ENCODE measurements around the gene CISTR.

DNA sequence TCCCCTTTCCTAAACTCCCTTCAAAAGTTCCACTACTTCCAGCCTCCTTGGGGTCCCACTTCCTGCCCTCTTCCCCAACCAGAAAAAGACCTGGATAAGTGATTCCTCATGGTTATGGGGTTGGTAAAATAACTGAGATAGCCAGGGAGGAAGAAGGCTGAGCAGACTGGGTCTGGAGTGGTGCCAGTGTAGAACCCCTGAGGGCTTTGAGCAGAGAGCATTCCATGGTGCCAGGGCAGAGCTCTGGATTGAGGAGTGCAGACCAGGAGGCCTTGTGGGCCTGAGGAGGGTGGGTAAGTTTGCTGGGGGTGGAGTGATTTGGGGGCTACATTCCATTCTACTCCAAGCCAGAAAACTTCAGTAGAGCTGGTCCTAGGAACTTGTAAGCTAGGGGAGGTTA is 9.5 kb upstream of the CISTR start:
- TF ChIP-seq, protein P1, sequence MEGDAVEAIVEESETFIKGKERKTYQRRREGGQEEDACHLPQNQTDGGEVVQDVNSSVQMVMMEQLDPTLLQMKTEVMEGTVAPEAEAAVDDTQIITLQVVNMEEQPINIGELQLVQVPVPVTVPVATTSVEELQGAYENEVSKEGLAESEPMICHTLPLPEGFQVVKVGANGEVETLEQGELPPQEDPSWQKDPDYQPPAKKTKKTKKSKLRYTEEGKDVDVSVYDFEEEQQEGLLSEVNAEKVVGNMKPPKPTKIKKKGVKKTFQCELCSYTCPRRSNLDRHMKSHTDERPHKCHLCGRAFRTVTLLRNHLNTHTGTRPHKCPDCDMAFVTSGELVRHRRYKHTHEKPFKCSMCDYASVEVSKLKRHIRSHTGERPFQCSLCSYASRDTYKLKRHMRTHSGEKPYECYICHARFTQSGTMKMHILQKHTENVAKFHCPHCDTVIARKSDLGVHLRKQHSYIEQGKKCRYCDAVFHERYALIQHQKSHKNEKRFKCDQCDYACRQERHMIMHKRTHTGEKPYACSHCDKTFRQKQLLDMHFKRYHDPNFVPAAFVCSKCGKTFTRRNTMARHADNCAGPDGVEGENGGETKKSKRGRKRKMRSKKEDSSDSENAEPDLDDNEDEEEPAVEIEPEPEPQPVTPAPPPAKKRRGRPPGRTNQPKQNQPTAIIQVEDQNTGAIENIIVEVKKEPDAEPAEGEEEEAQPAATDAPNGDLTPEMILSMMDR (conservative IDR thresholded peaks at IDR 0.05 in 1 of 2, IDR thresholded peaks at IDR 0.05 in 1 of 2; ENCODE audit: extremely low read depth in 1 of 2, insufficient read depth in 1 of 2, low read depth in 1 of 2, low read length in 2 of 2), result no peak
- no peak for TF ChIP-seq EZH2 (IDR thresholded peaks at IDR 0.05; ENCODE audit: borderline replicate concordance, low read length)

Data from mammary epithelial cell (primary cell).